ENCODE measurements around the gene DENND10.
"Not testable (repeated sequence)": the region's sequence is repeated elsewhere in the genome, so short reads cannot be mapped to it uniquely, and the experiment has no call there.

Gene DENND10

GRCh38 chr10:119103903-119104653 is at the start of gene DENND10:
DENND10 (plus strand) TSS chr10:119104113; CDS start chr10:119104143, 30 bp downstream.
- peak; percentile 21 for DNase-seq

GRCh38 chr10:119055472-119055871 is 48.4 kb upstream of the DENND10 start:
- no peak for DNase-seq

- no peak for DNase-seq
These were observed 45.9 kb upstream of the DENND10 start for GRCh38 chr10:119058010-119058409.

GRCh38 chr10:119059557-119059956 is 44.4 kb upstream of the DENND10 start:
- DNase-seq, result no peak

GRCh38 chr10:119060107-119060506 is 43.8 kb upstream of the DENND10 start:
- DNase-seq, result no peak

- no peak for DNase-seq
These were observed 42.6 kb upstream of the DENND10 start for GRCh38 chr10:119061352-119061751.

- no peak for DNase-seq
These were observed 42.0 kb upstream of the DENND10 start for GRCh38 chr10:119061926-119062325.

- DNase-seq, result no peak
These were observed 33.3 kb upstream of the DENND10 start for GRCh38 chr10:119070395-119071165.

GRCh38 chr10:119073584-119073983 is 30.3 kb upstream of the DENND10 start:
- no peak for DNase-seq

GRCh38 chr10:119078422-119079179 is 25.3 kb upstream of the DENND10 start:
- no peak for DNase-seq

- peak; percentile 12 for DNase-seq
These were observed 24.1 kb upstream of the DENND10 start for GRCh38 chr10:119079599-119080520.

- DNase-seq, result peak; percentile 61
These were observed 23.2 kb upstream of the DENND10 start, which contains the start of gene EIF3A for GRCh38 chr10:119080521-119081259. EIF3A (minus strand) TSS chr10:119080817; CDS start chr10:119080676, 141 bp downstream.

- DNase-seq, result no peak
These were observed 19.0 kb upstream of the DENND10 start for GRCh38 chr10:119084896-119085295.

- no peak for DNase-seq
These were observed 16.5 kb upstream of the DENND10 start for GRCh38 chr10:119087271-119087882.

- DNase-seq, result no peak
These were observed 13.7 kb upstream of the DENND10 start for GRCh38 chr10:119090026-119090795.

GRCh38 chr10:119090968-119091367 is 12.9 kb upstream of the DENND10 start:
- DNase-seq, result peak; percentile 32

GRCh38 chr10:119095640-119096039 is 8.3 kb upstream of the DENND10 start:
- no peak for DNase-seq

GRCh38 chr10:119096641-119097415 is 7.1 kb upstream of the DENND10 start:
- not testable (repeated sequence) for DNase-seq

- no peak for DNase-seq
These were observed 5.3 kb upstream of the DENND10 start for GRCh38 chr10:119098576-119098975.

Measured in DMS153 (cell line).